Measurements from ENCODE around the gene CHST7.
"Not testable (repeated sequence)": the region's sequence is repeated elsewhere in the genome, so short reads cannot be mapped to it uniquely, and the experiment has no call there.

CHST7 gene, protein sequence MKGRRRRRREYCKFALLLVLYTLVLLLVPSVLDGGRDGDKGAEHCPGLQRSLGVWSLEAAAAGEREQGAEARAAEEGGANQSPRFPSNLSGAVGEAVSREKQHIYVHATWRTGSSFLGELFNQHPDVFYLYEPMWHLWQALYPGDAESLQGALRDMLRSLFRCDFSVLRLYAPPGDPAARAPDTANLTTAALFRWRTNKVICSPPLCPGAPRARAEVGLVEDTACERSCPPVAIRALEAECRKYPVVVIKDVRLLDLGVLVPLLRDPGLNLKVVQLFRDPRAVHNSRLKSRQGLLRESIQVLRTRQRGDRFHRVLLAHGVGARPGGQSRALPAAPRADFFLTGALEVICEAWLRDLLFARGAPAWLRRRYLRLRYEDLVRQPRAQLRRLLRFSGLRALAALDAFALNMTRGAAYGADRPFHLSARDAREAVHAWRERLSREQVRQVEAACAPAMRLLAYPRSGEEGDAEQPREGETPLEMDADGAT

DNA sequence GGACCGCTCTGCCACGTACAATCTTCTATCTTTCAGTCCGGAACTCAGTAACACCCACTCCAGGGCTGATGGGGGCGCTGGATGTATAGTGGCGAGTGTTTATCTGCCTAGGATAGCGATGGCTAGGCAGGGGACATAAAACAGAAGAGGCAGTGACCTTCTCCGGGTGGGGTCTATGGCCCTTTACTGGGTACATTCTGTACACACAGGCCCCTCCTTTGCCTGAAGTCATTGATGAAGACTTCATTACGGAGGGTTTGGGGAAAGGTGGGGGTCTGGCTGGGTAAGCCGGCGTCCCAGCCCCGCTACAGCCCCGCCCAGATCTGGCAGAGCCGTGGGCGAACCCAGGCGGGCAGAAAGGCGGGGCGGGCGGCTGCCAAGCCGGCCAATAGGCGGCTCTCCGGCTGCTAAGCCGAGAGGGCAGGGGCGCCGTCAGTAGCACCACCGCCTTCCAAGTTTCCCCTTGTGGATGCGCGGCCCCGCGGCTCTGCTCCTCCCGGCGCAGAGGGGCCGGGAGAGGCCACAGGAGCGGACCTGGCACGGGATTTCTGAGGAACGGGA is at the start of gene CHST7:
TSS of gene CHST7 (plus strand) at position 435 of the 561 bp plus-strand sequence. CDS start 167 bp downstream, outside the sequence.
- peak; percentile 55 for DNase-seq

DNA sequence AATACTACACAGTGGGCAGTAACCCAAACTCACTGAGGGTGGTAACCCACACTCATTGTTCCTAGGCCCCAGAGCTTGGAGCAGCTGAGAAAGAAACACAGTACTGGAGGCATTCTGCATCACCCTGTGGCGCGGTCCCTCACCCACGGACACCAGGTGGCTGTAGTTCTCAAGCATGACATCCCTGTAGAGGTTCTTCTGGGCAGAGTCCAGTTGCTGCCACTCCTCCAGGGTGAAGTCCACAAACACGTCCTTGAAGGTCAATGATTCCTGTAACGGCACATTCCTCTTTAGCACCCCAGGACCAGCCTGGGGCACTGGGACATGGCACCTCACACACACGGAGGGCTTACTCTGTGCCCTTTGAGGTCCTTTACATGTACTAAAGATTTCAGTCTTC is 44.9 kb upstream of the CHST7 start:
- not testable (repeated sequence) for DNase-seq

DNA sequence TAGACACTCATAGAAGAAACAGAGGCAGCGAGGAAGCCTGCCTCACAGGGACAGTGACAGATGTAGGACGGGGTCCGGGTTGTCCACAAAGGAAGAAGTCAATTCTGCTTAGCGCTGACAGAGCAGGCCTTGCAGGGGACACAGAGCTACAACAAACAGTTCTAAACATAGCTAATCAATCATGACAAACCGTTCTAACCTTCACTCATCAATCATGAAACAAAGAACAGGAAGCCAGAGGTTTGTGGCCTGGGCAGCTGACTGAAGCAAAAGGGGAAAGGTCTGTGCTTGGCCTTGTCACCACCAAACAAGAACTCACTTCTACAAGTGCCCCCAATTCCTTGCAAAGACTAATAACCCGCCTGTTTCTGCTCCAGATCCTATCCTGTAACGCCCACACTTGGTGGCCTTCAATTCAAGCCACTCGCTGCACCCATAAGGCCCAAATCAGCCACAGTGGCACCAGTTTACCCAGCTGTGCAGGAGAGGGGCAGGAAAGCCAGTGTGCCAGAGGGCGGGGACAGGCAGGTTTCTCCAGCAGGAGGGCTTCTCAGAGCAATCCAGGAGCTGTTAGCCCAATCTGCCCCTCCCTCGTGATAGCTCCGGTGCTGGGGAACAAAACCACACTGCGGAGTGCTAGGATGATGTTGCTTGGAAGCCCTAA is 43.7 kb upstream of the CHST7 start:
- DNase-seq = not testable (repeated sequence)

DNA sequence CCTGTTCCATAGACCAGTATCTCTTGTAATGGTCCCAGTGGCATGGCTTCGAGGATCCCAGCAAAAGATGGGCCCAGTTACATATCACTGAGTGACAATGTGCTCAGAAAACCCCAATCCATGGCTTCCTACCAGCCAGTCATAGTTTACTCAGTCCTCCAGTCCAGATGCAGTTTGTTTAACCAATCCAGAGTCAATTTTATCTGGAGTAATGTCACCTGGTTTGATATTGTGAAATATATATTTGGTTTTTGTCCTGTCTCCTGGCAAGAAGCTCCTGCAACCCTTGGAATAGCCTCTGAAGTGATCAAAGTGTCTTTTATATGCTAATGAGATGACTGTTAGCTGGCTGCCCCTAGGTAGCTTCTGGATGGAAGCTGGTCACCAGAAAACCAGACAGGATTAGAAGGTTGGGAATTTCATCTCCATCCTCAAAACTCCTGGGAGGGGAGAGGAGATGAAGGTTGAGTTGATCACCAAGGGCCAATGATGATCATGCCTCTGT is 43.1 kb upstream of the CHST7 start:
- DNase-seq = not testable (repeated sequence)

DNA sequence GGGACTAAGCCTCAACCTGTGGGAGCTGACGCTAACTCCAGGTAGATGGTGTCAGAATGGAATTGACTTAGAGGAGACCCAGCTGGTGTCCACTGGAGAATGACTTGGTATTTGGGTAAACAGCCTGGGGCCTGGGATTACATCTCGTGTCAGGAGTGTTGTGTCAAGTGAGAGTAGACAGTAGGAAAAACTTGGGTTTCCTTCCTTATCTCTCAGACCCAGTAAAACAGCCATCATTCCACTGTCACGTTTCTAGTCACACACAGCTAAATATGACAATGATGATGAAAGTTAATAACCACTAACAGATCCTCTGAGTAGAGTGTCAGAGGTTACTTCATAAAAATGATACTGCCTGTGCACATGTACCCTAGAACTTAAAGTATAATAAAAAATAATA is 42.1 kb upstream of the CHST7 start:
- DNase-seq = no peak

DNA sequence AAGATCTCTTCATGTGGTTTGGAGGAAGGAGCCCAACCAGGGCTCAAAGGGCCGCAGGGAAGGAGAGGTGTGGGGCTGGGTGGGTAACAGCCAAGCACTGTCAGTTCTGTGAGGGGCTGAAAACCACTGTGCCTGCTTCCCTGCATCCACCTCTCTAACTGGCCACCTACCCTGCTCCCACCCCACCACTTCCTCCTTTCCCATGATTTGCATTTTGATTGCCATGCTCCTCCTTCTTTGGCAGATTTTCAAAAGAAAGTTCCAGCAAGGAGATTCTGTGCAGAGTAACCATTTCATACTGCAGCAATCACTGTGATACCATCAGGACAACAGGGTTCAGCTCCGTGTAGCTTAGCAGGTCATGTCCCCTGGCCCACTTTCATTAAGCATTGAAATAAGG is 30.1 kb upstream of the CHST7 start:
- no peak for DNase-seq

DNA sequence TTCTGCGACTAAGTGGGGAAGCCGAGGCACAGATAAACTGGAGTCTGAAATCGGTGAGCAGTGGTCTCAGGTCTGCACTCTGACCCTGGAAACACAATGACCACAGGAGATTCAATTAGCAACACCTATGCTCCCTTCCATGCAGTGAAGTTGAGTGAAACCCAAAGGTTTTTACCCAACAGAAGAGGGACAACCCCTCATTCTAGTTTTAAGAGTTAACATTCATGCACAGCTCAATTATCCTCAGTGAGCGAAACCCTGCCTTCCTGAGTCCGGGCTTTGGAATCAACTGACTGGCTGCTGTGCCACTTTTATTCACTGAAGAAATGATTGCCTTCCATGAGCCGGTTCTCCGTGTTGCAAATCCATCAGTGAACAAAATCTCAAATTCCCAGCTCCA is 29.0 kb upstream of the CHST7 start:
- not testable (repeated sequence) for DNase-seq

DNA sequence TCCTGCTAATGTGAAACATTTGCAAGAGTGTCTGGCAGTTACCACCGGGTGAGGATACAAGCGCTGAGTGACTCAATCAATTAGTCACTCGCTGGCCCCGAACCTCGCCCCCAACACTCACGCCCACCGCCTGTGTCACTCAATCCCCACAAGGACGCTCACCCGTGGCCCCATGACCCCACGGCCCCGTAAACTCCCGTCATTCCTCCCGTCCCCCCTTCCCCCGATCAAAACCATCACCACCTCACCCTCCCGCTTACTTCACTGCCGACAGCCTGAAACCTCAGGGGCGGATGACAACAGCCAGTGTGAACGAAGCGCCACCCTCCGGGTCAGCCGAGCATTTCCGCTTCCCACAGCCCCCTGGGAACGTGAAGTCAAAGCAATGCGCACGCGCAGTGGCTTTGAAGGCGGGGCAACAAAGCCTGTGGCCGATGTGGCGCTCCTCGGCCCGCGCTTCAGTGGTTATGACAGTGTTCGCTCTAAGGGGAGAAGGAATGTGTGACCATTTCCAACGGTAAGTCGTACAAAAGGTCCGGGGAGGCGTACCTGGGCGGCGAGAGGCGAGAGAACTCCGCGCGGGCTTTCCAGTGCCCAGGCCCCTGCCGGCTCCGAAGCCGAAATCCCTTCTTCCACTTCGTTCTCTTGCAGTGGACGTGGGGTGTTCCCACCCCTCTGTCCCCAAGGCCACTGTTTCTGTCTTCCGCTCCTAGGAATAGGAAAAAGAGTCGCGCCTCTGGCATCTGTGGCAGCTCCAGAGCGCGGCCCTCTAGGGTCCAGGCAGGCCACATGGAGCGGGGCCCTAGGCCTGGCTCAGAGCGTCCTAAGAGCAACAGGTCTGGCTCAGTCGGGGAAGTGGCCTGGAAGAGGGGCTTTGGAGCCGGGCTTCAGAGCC is 28.2 kb upstream of the CHST7 start, which contains the start of gene ZNF674:
TSS of gene ZNF674 (minus strand) at position 311 of the 895 bp plus-strand sequence. CDS start 3,334 bp downstream, outside the sequence.
- peak; percentile 93 for DNase-seq

DNA sequence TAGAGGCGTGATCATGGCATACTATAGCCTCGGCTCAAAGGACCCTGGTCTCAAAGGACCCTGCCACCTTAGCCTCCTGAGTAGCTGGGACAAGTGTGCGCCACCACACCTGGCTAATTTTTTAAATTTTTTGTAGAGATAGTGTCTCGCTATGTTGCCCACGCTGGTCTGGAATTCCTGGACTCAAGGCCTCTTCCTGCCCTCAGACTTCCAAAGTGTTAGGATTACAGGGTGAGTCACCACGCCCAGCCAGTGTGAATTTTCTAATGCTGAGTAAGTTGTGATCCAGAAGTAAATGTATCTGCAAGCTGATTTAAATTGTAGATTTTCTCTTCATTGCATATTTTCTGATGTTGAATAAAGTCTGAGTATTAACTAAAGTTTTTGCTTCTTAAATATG is 25.7 kb upstream of the CHST7 start:
- no peak for DNase-seq

DNA sequence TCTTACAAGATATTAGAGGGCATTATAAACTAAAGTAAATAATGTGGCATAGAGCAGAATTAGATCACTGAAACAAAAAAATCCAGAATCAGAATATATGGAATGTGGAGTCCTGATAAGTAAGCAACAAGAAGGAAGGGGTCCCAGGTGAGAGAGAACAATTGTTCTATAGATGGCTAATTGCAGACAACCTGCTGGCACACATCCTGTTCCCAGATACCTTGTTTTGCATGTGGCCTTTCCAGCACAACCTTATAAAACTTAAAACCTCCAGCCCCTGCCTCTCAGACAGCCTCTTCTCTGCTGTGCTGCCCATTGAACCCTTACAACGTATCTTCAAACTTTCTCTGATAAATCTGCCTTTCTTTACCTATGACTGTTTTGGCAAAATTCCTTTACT is 23.7 kb upstream of the CHST7 start:
- DNase-seq = no peak

DNA sequence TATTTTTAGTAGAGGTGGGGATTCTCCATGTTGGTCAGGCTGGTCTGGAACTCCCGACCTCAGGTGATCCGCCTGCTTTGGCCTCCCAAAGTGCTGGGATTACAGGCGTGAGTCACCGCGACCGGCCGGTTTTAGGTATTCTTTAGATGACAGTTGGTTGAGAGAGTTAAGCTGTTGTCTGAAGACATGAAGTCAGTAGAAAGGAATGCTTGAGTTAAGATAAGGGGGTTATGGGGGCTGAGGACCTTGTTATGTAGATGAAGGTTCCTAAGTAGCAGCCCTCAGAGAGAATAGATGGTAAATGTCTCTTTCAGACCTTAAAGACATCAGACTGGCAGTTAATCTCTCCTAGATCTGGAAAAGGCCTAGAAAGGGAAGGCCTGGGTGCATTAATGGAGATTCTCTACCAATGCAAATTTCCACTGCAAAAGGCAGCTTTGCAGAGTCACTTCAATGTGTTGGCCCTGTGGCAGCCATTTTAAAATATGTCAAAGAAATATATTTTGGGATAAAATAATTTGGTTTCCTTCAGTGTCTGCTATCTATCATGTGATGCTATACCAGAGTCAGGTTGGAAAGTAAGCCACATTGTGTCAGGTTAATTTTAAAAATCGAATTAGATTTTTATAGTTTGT is 22.0 kb upstream of the CHST7 start:
- DNase-seq = no peak

DNA sequence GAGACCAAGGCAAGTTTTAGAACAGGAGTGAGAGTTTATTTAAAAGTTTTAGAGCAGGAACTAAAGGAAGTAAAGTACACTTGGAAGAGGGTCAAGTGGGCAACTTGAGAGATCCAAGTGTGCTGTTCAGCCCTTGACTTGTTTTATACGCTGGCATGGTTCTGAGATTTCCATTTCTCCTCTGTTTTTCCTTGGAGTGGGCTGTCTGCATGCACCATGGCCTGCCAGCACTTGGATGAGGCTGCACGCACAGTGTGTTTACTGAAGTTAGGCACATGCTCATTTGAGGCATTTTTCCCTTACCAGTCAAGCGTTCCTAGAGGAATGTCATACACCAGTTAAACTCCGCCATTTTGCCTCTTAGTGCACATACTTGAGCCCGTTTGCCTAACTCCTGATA is 19.6 kb upstream of the CHST7 start:
- no peak for DNase-seq

DNA sequence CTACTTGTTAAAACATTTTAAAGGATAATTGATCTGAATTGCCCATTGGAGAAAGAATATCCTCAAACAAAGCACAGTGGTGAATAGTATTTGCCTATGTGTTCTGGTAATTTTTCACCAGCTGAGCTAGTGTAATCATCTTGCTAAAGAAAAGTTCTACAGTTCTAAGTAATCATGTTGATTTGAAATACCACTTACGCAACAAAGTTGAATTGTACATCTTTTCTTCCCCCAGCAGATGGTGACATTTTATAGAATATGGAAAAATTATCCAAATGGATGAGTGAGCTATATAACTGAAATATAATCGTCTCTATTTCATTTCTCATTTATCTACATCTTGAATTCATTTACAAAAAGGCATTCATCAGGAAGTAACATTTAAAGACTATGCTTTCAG is 18.6 kb upstream of the CHST7 start:
- DNase-seq = no peak

DNA sequence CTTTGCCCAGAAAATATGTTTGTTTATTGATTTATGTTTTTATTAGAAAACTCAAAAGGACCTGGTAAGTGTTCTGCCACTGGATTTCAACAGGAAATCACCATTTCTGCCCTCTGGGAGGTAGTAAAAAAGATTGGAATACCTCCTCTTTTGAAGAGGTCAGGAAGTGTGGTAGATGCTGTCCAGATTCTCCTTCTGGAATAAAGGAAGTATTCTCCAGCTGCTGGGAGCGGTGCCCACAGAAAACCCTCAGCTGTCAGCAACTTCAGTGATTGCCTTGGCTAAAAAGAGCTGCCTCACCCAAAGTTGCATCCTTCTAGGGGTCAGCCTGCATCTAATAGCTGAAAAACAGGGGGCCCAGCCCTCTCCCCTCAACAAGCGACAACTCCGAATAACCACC is 14.5 kb upstream of the CHST7 start:
- DNase-seq = no peak

DNA sequence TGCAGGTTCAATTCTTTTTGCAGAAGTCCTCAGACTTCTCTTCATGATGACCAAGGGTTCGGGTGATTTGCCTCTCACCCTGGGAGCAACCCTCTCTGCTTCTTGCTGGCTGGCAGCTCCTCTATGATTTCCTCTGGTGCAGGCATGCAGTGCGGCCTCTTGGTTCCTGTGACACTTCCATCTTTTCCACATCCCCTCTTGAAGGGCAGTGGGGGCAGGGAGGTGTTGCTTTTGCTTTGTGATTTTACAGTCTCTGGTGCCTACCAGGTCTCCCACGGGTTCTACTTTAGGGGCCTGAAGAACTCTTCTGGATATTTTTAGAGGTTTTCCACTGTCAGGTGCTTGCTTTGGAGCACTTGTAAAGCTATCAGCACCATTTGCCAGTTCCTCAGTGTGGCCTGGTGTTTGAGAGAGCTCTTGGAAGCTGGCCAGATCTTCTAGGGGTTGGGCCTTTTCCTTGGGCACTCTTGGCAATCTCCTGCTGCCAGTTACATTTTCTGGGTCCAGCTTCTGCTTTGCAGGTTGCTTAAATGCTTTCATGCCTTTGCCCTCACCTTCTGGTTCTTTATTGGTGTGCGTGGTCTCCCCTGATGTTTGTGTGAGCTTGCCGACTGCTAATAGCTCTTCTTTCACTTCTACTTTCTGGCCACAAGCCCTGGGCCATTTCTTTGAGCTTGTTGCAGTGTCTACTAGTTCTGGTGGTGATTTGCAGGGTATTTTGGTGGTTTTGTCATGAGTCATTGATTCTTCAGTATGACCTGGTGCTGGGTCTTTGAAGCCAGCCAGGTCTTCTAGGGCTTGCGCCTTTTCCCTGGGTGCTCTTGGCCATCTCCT is 11.5 kb upstream of the CHST7 start:
- DNase-seq = no peak

DNA sequence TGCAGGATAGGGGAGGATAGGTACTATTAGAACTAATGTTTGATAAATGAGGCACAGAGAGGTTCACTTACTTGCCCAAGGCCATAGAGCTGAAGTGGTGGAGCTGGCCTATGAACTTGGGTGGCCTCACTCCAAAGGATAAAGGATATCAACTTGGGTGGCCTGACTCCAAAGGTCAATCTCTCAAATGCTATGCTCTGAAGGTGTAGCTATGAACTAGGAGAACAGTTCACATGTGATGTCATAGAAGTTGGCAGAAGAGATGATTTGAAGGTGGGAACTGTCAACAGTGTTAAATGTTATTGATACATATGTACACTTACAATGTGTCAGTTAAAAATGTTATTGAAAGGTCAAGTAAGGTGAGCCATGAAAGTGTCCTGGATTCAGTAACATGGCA is 6.2 kb upstream of the CHST7 start:
- DNase-seq = no peak

DNA sequence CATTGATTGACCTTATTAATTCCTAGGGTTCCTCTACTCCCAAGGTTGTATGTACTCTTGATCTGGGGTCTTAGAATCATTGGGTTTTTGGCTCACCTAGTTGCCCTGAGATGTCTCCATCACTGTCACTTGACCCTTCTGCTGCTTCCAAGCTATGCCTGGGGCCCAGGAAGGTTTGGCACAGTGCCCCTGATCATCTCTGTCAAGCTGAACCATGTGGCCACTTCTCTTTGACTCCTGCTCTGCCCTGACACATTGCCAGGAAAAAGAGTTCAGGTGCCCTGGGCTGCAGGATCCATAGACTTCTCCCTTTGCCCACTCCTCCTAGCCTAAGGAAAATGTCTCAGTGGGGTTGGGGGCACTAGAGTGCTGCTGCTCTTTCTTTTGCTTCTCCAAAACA is 3.9 kb upstream of the CHST7 start:
- no peak for DNase-seq

DNA sequence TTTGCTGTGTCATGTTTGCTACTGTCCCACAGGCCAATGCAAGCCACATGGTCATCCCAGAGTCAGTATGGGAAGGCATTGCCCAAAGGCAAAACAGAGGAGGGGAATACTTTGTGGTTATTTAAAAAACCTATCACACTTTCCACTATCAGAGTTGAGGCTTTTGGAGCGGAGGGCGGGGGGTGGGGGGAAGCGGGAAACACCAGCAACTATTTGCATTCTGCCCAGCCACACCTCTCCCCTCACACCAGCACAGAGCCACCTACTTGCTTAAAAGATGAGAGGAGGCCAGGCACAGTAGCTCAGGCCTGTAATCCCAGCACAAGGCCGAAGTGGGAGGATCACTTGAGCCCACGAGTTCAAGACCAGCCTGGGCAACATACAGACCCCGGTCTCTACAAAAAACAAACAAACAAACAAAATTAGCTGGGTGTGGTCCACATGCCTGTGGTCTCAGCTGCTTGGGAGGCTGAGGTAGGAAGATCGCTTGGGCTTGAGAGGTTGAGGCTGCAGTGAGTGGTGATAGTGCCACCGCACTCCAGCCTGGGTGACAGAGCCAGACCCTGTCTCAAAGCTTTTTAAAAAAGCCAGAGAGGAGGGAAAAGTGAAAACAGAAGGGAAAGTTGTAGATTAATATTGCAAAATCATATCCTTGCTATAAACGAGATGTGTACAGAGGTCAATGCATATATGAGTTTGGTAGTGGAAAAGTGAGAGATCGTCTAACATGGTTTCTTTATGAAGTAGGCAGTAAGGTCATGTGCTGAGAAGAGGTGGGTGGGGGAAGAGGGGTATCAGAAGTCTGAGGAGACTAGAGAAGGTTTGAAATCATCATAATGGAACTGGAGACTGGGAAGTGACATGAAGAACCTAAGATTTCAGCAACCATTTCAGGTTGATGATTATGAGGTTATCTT is 1.9 kb upstream of the CHST7 start:
- no peak for DNase-seq

DNA sequence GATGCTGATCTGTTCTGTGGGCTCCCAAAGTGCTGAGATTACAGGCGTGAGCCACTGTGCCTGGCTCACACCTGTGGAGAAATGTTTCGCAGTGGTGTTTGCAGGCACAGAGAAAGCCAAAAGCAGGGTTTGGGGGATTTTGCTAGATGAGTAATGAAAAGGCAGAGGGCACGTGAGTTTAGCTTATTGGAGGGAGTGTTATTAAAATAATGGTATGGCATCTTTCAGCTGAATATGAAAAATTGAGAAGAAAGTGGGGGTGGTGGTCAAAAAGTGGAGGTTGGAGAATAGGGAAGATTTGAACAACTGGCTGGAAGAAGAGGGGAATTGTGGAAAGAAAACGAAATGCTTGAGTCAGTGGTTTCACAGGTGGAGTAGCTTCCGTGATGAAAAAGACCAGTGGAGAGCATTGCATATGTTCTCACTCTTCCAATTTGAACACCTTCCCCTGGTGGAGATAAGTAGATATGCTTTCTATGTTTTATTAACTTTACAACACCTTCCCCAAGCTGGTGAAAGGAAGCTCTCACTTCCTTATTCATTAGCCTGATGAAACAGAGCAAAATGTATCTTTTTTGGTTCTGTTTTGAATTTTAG is 1.1 kb upstream of the CHST7 start:
- peak; percentile 31 for DNase-seq
